Fibroblast of the aortic adventitia (primary cell): ENCODE data around the gene APOA4. TPM values are rescaled to one million over a fixed set of nuclear protein-coding genes. Genes with fewer than 3 reads are reported as not detected.
A peak's percentile ranks its signal among the peaks of the same experiment; 100 is the strongest.
"Not testable (repeated sequence)": the region's sequence is repeated elsewhere in the genome, so short reads cannot be mapped to it uniquely, and the experiment has no call there.

Experiments used
- DNase-seq: peaks from one replicate; pipeline ENCODE4 v3.0.0-alpha.2; 2010; ENCODE audit warnings: low read depth
- H3K4me3 ChIP-seq: 2 replicates; pipeline ENCODE4 v1.5.1; 2011; ENCODE audit warnings: low read depth, mild to moderate bottlenecking, control low read depth, low read length, moderate library complexity
- CTCF ChIP-seq: IDR thresholded peaks from 2 replicates; pipeline ENCODE4 v1.5.1; 2011; ENCODE audit warnings: mild to moderate bottlenecking, low read length, control low read depth, inconsistent platforms; ENCODE audit not compliant: insufficient read depth
- total RNA-seq: library from RNA; depleted of rRNA; stranded (reverse); fragments of >200 nt; gene quantifications from 2 replicates; pipeline ENCODE4 v1.2.3, GENCODE V29; 2012; ENCODE audit warnings: low replicate concordance

The APOA4 gene
- total RNA-seq, 1 donor = not detected

- peak overlapping the region; percentile 33 for H3K4me3 ChIP-seq
- DNase-seq = peak; percentile 96
- peak; percentile 66 for TF ChIP-seq CTCF
Observed at GRCh38 chr11:116835791-116836631, 12.9 kb upstream of the APOA4 start.

- DNase-seq = no peak
- H3K4me3 ChIP-seq = no peak overlapping the region
- no peak for TF ChIP-seq CTCF
Observed at GRCh38 chr11:116835042-116835772, 12.1 kb upstream of the APOA4 start.

GRCh38 chr11:116834535-116835041 is 11.5 kb upstream of the APOA4 start:
- not testable (repeated sequence) for H3K4me3 ChIP-seq, DNase-seq

GRCh38 chr11:116833816-116834534 is 10.9 kb upstream of the APOA4 start:
- H3K4me3 ChIP-seq = no peak overlapping the region
- DNase-seq = no peak
- no peak for TF ChIP-seq CTCF

- no peak for DNase-seq
- H3K4me3 ChIP-seq = no peak overlapping the region
- no peak for TF ChIP-seq CTCF
Observed at GRCh38 chr11:116833491-116833815, 10.3 kb upstream of the APOA4 start.

- H3K4me3 ChIP-seq = no peak overlapping the region
- TF ChIP-seq CTCF = no peak
- DNase-seq = no peak
Observed at GRCh38 chr11:116832350-116833290, 9.5 kb upstream of the APOA4 start.
